ENCODE measurements around the gene CYBRD1.

- TF ChIP-seq CTCF (IDR thresholded peaks at IDR 0.05) (no peak), IRF1 (CRISPR knock-in tag; IDR thresholded peaks at IDR 0.05) (no peak), USF1 (CRISPR knock-in tag; IDR thresholded peaks at IDR 0.05) (no peak), HMGXB4 (CRISPR knock-in tag; IDR thresholded peaks at IDR 0.05) (no peak), ATF1 (CRISPR knock-in tag; IDR thresholded peaks at IDR 0.05) (no peak), NR2C2 (CRISPR knock-in tag; IDR thresholded peaks at IDR 0.05) (no peak), IRF2 (CRISPR knock-in tag; IDR thresholded peaks at IDR 0.05; ENCODE audit: borderline replicate concordance, low read depth) (no peak), MAX (CRISPR knock-in tag; IDR thresholded peaks at IDR 0.05) (no peak), TEAD1 (CRISPR knock-in tag; IDR thresholded peaks at IDR 0.05) (no peak), USF2 (CRISPR knock-in tag; IDR thresholded peaks at IDR 0.05) (no peak), E2F4 (CRISPR knock-in tag; IDR thresholded peaks at IDR 0.05; ENCODE audit: borderline replicate concordance, low read depth) (no peak), JUN (CRISPR knock-in tag; IDR thresholded peaks at IDR 0.05) (no peak)
Observed at GRCh38 chr2:171568089-171568488, 45.8 kb downstream of the CYBRD1 start.

All from WTC11 (cell line).